Activated naive CD4-positive, alpha-beta T cell treated with anti-CD3 and anti-CD28 coated beads for 36 hours (primary cell): ENCODE data around the gene CROCC2. TPM values are rescaled to one million over a fixed set of nuclear protein-coding genes. Genes with fewer than 3 reads are reported as not detected.

ENCODE experiments used
- CTCF ChIA-PET: fragments of 350-600 bp; sonication (Branson Sonifier 250); formaldehyde crosslinking; loops from one replicate; lab custom pipeline; 2021; ENCODE audit warnings: antibody characterized with exemption; lab: Charles Lee
- DNase-seq: peaks from one replicate; pipeline ENCODE4 v3.0.0-alpha.2; 2020
- H3K27ac Mint-ChIP-seq: one replicate; pipeline ENCODE4 v1.8.0; 2021; ENCODE audit warnings: mild to moderate bottlenecking, mixed read lengths
- H3K27me3 Mint-ChIP-seq: one replicate; pipeline ENCODE4 v1.8.0; 2021; ENCODE audit warnings: low read depth, mixed read lengths
- H3K36me3 Mint-ChIP-seq: one replicate; pipeline ENCODE4 v1.8.0; 2021; ENCODE audit warnings: low read depth, mixed read lengths
- H3K4me1 Mint-ChIP-seq: one replicate; pipeline ENCODE4 v1.8.0; 2021; ENCODE audit warnings: low read depth, mixed read lengths
- H3K4me3 Mint-ChIP-seq: one replicate; pipeline ENCODE4 v1.8.0; 2021; ENCODE audit warnings: mild to moderate bottlenecking, moderate library complexity, mixed read lengths
- H3K9me3 Mint-ChIP-seq: one replicate; pipeline ENCODE4 v1.8.0; 2021; ENCODE audit warnings: mixed read lengths
- intact Hi-C: fragments of 100-400 bp; cut with micrococcal nuclease; formaldehyde crosslinking; loops from one replicate; pipeline ENCODE4 v1.15.1; 2023
- total RNA-seq, 2 experiments: library from RNA; stranded (reverse); gene quantifications; one replicate each; pipeline ENCODE4 v1.2.3, GENCODE V29; 2021

The CROCC2 gene
- total RNA-seq, 2 experiments from 2014 or later: not detected

DNA sequence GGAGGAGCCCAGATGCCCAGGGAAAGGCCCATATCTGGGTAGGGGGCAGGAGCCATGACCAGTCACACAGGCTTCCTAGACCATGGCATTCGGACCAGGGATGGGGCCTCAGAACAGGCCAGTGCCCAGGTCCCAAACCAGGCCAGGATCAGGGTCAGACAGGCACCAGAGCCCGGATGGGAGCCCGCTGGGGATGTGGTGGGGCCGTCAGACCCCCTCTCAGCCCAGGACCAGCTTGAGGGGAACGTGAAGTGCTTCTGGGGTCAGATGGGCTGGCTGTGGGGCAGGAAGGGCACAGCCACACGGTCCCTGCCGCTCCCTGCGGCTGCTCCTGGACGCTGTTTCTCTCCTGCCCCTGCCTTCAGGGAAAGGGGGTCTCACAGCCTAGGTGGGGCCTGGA is 131.4 kb downstream of the CROCC2 start:
- intact Hi-C loops: loop anchor here (2.0 kb wide), 1 partner anchor 27 kb away; no protein-coding TSS in a partner anchor
- Mint-ChIP-seq H3K36me3 (no peaks in the 10 kb centered on the region), H3K4me3 (no peak overlapping the region), H3K9me3 (no peaks in the 10 kb centered on the region), H3K4me1 (peaks cover 15% of the 10 kb centered on the region), H3K27ac (no peak overlapping the region), H3K27me3 (no peaks in the 10 kb centered on the region)
- CTCF ChIA-PET: no interaction called here
- DNase-seq: no peak

GRCh38 chr2:241038374-241039180 is 132.4 kb downstream of the CROCC2 start:
- intact Hi-C loops: no loop called here
- CTCF ChIA-PET: no interaction called here
- Mint-ChIP-seq H3K27me3 (no peaks in the 10 kb centered on the region), H3K4me1 (peaks cover 15% of the 10 kb centered on the region), H3K36me3 (peaks cover 2% of the 10 kb centered on the region), H3K4me3 (no peak overlapping the region), H3K9me3 (no peaks in the 10 kb centered on the region), H3K27ac (no peak overlapping the region)
- no peak for DNase-seq

DNA sequence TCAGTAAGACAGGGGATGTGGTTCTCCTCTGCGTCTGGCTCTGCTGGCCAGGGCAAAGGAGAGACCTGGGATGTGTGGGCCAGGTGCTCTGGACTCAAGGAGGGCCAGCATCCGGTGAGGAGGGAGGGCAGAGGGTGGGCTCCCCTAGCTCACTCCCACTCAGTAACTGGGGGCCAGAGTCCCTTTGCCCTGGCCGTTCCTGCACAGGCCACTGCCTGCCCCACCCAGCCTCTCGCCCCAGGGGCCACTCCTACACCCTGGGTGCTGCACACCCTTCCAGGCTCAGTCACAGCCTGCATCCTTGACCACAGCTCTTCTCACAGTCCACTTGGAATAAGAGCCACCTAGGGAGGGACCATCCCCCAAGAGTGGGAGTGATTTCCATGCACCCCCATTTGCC is 133.3 kb downstream of the CROCC2 start:
- CTCF ChIA-PET: no interaction called here
- intact Hi-C loops: no loop called here
- no peak for DNase-seq
- Mint-ChIP-seq H3K4me3 (no peak overlapping the region), H3K9me3 (no peaks in the 10 kb centered on the region), H3K36me3 (peaks cover 4% of the 10 kb centered on the region), H3K27ac (no peak overlapping the region), H3K27me3 (no peaks in the 10 kb centered on the region), H3K4me1 (peaks cover 15% of the 10 kb centered on the region)

DNA sequence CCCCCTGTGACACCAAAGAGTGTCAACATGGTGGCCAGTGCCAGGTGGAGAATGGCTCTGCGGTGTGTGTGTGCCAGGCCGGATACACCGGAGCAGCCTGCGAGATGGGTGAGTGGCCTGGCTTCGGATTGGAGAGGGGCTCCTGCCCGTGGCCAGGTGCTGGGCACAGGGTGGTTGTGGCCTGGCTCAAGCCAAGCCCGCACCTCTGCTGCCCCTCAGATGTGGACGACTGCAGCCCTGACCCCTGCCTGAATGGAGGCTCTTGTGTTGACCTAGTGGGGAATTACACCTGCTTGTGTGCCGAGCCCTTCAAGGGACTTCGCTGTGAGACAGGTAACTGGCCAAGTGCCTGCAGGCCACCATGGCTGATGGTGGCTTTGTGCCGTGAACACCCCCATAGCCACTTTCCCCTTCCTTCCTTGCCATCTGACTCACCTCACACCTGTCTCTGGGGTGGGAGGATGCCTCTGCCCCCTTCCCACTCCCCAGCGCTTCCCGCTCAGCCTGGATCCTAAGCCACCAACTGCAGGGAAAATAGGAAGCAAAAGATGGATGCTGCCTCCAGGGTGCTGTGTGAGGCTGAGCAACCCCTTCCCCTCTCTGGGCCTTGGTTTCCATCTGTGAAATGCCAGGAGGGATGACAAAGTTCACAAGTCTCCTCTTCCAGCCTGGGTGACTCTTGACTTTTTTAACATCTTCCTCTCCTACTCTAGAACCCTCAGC is 134.1 kb downstream of the CROCC2 start:
- Mint-ChIP-seq H3K4me1 (peaks cover 15% of the 10 kb centered on the region), H3K4me3 (no peak overlapping the region), H3K27ac (no peak overlapping the region), H3K27me3 (no peaks in the 10 kb centered on the region), H3K9me3 (no peaks in the 10 kb centered on the region), H3K36me3 (peaks cover 6% of the 10 kb centered on the region)
- CTCF ChIA-PET: no interaction called here
- intact Hi-C loops: no loop called here
- DNase-seq: no peak

DNA sequence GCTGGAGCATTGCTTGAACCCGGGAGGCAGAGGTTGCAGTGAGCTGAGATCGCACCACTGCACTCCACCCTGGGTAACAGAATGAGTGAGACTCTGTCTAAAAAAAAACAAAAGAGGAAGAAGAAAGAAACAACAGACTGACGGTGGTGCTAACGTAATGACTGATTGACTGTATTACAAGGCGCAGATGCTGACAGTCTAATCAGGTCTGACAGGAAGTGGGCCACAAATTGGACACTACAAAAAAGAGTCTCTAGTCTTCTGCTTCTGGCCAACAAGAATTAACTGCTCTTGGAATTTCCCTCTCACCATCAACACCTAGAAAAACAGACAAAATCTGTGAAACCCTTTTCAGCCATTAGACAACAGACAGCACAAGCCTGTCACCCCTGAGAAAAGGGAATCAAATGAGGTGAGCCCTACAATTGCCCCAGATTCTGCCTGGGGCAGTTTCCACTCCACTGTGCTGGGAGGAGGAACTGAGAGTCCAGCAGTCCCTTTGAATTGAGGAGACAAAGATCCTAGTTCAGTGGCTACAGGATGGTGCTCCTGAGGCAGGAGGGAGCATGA is 135.5 kb downstream of the CROCC2 start:
- Mint-ChIP-seq H3K9me3 (no peaks in the 10 kb centered on the region), H3K27ac (peak overlapping the region; percentile 50), H3K36me3 (peaks cover 10% of the 10 kb centered on the region), H3K27me3 (no peaks in the 10 kb centered on the region), H3K4me1 (peaks cover 15% of the 10 kb centered on the region), H3K4me3 (no peak overlapping the region)
- intact Hi-C loops: no loop called here
- DNase-seq: no peak
- CTCF ChIA-PET: no interaction called here

Other genes starting within 250 kb of the CROCC2 start
- gene AQP12B, start 223.5 kb upstream of the CROCC2 start, total RNA-seq: not detected
- gene AQP12A, start 214.5 kb upstream of the CROCC2 start, total RNA-seq: not detected
- 1 to 10 TPM; 8.4 TPM for gene KIF1A, start 86.1 kb upstream of the CROCC2 start, total RNA-seq
- gene AGXT, start 37.5 kb upstream of the CROCC2 start, total RNA-seq: not detected
- not detected for gene MAB21L4, start 10.2 kb upstream of the CROCC2 start, total RNA-seq
- under 1 TPM; 0.35 to 0.60 TPM for gene SNED1, start 92.3 kb downstream of the CROCC2 start, total RNA-seq
- gene MTERF4, start 196.0 kb downstream of the CROCC2 start, total RNA-seq: 10 to 100 TPM; 35.0 to 38.6 TPM
- gene PASK, start 243.1 kb downstream of the CROCC2 start, total RNA-seq: 10 to 100 TPM; 71.5 to 72.0 TPM
- 10 to 100 TPM; 91.2 to 93.8 TPM for gene PPP1R7, start 244.1 kb downstream of the CROCC2 start, total RNA-seq